AG04450 (cell line): Measurements from ENCODE around the gene ABCB10. TPM values are rescaled to one million over a fixed set of nuclear protein-coding genes. Genes with fewer than 3 reads are reported as not detected.
"Not testable (repeated sequence)": the region's sequence is repeated elsewhere in the genome, so short reads cannot be mapped to it uniquely, and the experiment has no call there.

ENCODE experiments used
- CTCF ChIA-PET: fragments of 300-600, 350-600 bp; formaldehyde crosslinking; extraction: SDS; loops from one replicate; lab custom pipeline; 2022; ENCODE audit warnings: antibody characterized with exemption, inconsistent platforms; lab: Charles Lee
- POLR2A ChIA-PET: fragments of 350-600 bp; formaldehyde crosslinking; extraction: SDS; loops from one replicate; lab custom pipeline; 2021; ENCODE audit warnings: antibody characterized with exemption, inconsistent platforms; lab: Yijun Ruan, JAX
- DNase-seq: peaks from one replicate; pipeline ENCODE4 v3.0.0-alpha.2; 2011; ENCODE audit warnings: low read depth, low spot score
- H3K27ac ChIP-seq: one replicate; pipeline ENCODE4 v1.5.1; 2012; ENCODE audit warnings: low read depth, low read length, control low read depth
- H3K27me3 ChIP-seq: one replicate; pipeline ENCODE4 v1.6.0; 2012; ENCODE audit warnings: low read length; ENCODE audit not compliant: control insufficient read depth, insufficient read depth
- H3K4me3 ChIP-seq: 2 replicates; pipeline ENCODE4 v1.5.1; 2011; ENCODE audit warnings: mild to moderate bottlenecking, low read depth, low read length, control low read depth
- H3K9me3 ChIP-seq: 2 replicates; pipeline ENCODE4 v1.5.1; 2012; ENCODE audit warnings: low read length; ENCODE audit not compliant: control insufficient read depth, insufficient read depth
- polyA plus RNA-seq: library from polyadenylated mRNA; depleted of rRNA; stranded (reverse); fragments of >200 nt; gene quantifications from 2 replicates; pipeline ENCODE4 v1.2.3, GENCODE V29; 2011
- TF ChIP-seq, protein P1 (sequence below): IDR thresholded peaks from 2 replicates; pipeline ENCODE4 v1.5.1; 2011; ENCODE audit warnings: low read depth, low read length, control low read depth, inconsistent platforms

The ABCB10 gene
- polyA plus RNA-seq, 1 experiment = 10.3 TPM

DNA sequence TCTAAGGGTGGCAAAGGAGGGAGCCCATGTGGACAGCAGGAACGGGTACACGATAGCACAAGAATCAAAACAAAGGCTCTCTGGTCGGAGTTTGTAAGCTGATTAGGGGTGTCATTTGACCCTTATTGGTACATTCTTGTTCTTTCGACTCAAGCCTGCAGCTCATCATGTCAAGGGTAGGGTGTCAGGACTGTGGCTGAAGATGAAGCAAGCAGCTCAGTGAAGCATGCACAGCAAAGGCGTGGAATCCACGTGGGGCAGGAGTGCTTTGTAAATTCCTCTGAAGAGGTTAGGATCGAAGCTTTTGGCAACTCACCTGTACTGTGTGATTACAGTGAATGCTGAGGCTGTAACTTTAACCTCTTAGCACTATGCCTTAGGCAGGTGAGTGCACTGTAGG, 4.7 kb upstream of the ABCB10 start:
- POLR2A ChIA-PET = interaction anchor here (1.2 kb wide), 1 partner anchor 49 kb away, joined by 3 read pairs; no protein-coding TSS in a partner anchor
- TF ChIP-seq, protein P1, sequence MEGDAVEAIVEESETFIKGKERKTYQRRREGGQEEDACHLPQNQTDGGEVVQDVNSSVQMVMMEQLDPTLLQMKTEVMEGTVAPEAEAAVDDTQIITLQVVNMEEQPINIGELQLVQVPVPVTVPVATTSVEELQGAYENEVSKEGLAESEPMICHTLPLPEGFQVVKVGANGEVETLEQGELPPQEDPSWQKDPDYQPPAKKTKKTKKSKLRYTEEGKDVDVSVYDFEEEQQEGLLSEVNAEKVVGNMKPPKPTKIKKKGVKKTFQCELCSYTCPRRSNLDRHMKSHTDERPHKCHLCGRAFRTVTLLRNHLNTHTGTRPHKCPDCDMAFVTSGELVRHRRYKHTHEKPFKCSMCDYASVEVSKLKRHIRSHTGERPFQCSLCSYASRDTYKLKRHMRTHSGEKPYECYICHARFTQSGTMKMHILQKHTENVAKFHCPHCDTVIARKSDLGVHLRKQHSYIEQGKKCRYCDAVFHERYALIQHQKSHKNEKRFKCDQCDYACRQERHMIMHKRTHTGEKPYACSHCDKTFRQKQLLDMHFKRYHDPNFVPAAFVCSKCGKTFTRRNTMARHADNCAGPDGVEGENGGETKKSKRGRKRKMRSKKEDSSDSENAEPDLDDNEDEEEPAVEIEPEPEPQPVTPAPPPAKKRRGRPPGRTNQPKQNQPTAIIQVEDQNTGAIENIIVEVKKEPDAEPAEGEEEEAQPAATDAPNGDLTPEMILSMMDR = no peak

DNA sequence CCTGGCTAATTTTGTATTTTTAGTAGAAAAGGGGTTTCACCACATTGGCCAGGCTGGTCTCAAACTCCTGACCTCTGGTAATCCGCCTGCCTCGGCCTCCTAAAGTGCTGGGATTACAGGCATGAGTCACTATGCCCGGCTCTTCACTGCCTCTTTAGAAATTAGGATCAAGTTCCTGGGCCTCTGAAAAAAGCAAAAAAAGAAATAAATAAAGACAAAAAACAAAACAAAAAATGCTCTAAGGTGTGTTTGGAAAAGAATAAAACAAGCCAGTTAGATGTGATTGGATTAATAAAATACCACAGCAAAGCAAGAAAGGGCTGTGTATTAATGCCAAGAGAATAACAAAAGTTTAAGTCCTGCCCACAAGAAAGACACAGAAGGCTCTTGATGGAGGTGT, 4.2 kb upstream of the ABCB10 start:
- TF ChIP-seq, protein P1 = no peak
- DNase-seq = no peak
- no peak overlapping the region for H3K27ac ChIP-seq
- H3K9me3 ChIP-seq = no peaks in the 10 kb centered on the region; the same call in 1 of the 2 replicates
- ChIA-PET POLR2A (no interaction called here), CTCF (no interaction called here)
- no peaks in the 10 kb centered on the region for H3K27me3 ChIP-seq
- no peak overlapping the region for H3K4me3 ChIP-seq

More for the DNA sequence above, 4.7 kb upstream of the ABCB10 start:
- H3K4me3 ChIP-seq = no peak overlapping the region
- DNase-seq = no peak
- CTCF ChIA-PET = no interaction called here
- no peaks in the 10 kb centered on the region for H3K9me3 ChIP-seq
- H3K27ac ChIP-seq = no peak overlapping the region
- H3K27me3 ChIP-seq = no peaks in the 10 kb centered on the region

DNA sequence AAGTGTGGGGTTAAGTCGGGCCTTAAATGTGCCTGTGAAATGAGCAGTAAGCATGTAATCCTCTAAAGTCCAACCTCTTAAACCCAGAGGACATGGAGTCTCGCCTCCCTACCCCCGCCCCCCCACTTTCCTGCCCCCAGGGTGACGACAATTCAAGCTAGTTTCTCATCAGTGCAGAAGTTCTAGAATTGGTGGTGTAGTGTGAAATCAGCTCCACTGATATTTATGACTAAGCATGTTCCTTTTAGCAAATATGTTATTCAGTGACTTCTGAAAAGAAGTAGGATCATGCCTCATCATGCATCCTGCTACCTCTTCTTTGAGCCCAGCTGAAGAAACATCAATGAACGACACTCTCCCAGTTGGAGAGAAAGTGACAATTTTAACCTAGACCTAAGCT, 2.6 kb upstream of the ABCB10 start:
- ChIA-PET CTCF (interaction anchor here (0.6 to 1.1 kb wide), 2 partner anchors 22 to 63 kb away, joined by 3 to 4 read pairs; no protein-coding TSS in a partner anchor), POLR2A (no interaction called here)

DNA sequence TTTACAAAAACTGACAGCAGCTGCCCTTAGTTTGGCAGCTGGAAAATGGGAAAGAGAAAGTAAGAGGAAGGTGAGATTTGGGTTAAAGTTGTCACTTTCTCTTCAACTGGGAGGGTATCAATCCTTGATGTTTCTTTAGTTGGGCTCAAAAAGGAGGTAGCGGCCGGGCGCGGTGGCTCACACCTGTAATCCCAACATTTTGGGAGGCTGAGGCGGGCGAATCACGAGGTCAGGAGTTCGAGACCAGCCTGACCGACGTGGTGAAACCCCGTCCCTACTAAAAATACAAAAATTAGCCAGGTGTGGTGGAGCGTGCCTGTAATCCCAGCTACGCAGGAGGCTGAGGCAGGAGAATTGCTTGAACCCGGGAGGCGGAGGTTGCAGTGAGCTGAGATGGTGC, 1.6 kb upstream of the ABCB10 start:
- H3K4me3 ChIP-seq, H3K27ac ChIP-seq, POLR2A ChIA-PET, H3K27me3 ChIP-seq, CTCF ChIA-PET, DNase-seq, H3K9me3 ChIP-seq: not testable (repeated sequence)

More for the DNA sequence above, 2.6 kb upstream of the ABCB10 start:
- Histone ChIP-seq H3K4me3 (no peak overlapping the region), H3K9me3 (no peaks in the 10 kb centered on the region; the same call in 1 of the 2 replicates), H3K27ac (no peak overlapping the region), H3K27me3 (no peaks in the 10 kb centered on the region)
- no peak for DNase-seq
- TF ChIP-seq, protein P1 = no peak

DNA sequence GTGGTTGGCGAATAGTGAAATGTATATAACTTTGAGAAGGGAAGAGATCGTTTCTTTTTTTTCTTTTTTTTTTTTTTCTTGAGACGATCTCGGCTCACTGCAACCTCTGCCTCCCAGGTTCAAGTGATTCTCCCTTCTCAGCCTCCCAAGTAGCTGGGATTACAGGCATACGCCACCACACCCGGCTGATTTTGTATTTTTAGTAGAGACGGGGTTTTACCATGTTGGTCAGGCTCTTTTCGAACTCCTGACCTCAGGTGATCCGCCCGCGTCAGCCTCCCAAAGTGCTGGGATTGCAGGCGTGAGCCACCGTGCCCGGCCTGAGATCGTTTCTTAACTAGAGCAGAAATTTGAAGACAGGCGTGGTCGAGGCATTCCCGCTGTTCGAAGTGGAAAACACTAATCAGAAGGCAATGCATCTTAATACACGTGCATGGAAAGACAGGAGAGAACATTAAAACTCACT, 862 bp upstream of the ABCB10 start:
- not testable (repeated sequence) for H3K27me3 ChIP-seq
- ChIA-PET POLR2A (interaction anchor here (1.2 to 1.4 kb wide), 2 partner anchors 51 to 67 kb away, joined by 9 to 10 read pairs; partner anchors contain the start of genes NUP133, TAF5L and URB2), CTCF (interaction anchor here (0.6 to 2.6 kb wide), 32 partner anchors 11 to 1589 kb away, joined by 3 to 22 read pairs (median 4); partner anchors contain the start of gene URB2)

DNA sequence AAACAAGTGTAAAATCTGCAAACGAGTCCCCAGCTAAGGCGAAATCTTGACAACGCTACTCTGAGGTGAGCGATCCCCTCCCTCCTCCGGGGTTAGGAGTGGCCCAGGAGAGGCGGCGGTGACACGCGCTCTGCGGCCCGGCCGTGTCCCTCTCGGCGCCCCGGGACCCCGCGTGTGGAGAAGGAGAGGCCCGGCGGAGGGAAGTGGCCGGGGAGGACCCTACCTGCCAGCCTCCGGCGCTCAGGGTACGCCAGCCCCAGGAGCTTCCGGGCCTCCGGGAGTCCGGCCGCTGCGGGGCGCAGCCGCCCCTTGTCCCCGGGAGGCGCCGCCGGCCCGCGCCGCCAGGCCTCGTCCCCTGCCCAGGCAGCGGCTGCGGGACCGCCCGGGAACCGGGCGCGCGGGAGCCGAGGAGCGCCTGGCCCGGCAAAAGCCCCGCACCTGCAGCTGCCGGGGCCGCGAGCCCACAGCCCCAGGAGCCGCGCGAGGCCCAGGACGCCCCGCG, 543 bp downstream of the ABCB10 start:
- peak overlapping the region; percentile 81 for H3K4me3 ChIP-seq
- TF ChIP-seq, protein P1 = no peak
- no peaks in the 10 kb centered on the region; the same call in 1 of the 2 replicates for H3K9me3 ChIP-seq
- no peaks in the 10 kb centered on the region for H3K27me3 ChIP-seq
- H3K27ac ChIP-seq = no peak overlapping the region
- DNase-seq = no peak
- CTCF ChIA-PET = interaction anchor here (0.6 to 2.6 kb wide), 19 partner anchors 9 to 703 kb away, joined by 3 to 22 read pairs (median 4); partner anchors contain the start of gene URB2
- POLR2A ChIA-PET = interaction anchor here (1.2 to 1.4 kb wide), 2 partner anchors 49 to 68 kb away, joined by 9 to 10 read pairs; partner anchors contain the start of genes NUP133, TAF5L and URB2

More for the DNA sequence above, 862 bp upstream of the ABCB10 start:
- Histone ChIP-seq H3K4me3 (peak overlapping the region; percentile 81), H3K27ac (peak overlapping the region; percentile 21)
- not testable (repeated sequence) for DNase-seq, H3K9me3 ChIP-seq
